HT-29 (cell line): Measurements from ENCODE around the gene CARD14. TPM values are rescaled to one million over a fixed set of nuclear protein-coding genes. Genes with fewer than 3 reads are reported as not detected.

Source experiments
- DNase-seq: peaks from one replicate; pipeline ENCODE4 v3.0.0-alpha.2; 2015; ENCODE audit warnings: low spot score
- total RNA-seq: library from RNA; depleted of rRNA; stranded (reverse); fragments of >200 nt; shearing (Covaris generic); gene quantifications from 2 replicates; pipeline ENCODE4 v1.2.3, GENCODE V29; 2014

Gene CARD14
- total RNA-seq, 1 experiment from 2014 or later, result 1.7 TPM

- DNase-seq, result no peak
These were observed 40.7 kb downstream of the CARD14 start for GRCh38 chr17:80210348-80211108.

GRCh38 chr17:80212109-80212508 lies 42.3 kb downstream of the CARD14 start:
- DNase-seq, result no peak

GRCh38 chr17:80212511-80212910 lies 42.7 kb downstream of the CARD14 start:
- DNase-seq, result no peak

GRCh38 chr17:80212962-80213642 lies 43.3 kb downstream of the CARD14 start:
- DNase-seq, result no peak

- no peak for DNase-seq
These were observed 43.8 kb downstream of the CARD14 start for GRCh38 chr17:80213643-80213975.

GRCh38 chr17:80214012-80214877 lies 44.4 kb downstream of the CARD14 start:
- DNase-seq, result no peak

GRCh38 chr17:80214878-80215210 lies 45.0 kb downstream of the CARD14 start:
- DNase-seq, result no peak

- no peak for DNase-seq
These were observed 46.9 kb downstream of the CARD14 start for GRCh38 chr17:80216473-80217456.

- DNase-seq, result no peak
These were observed 48.0 kb downstream of the CARD14 start for GRCh38 chr17:80217703-80218362.

- DNase-seq, result no peak
These were observed 48.6 kb downstream of the CARD14 start for GRCh38 chr17:80218391-80218790.

- peak; percentile 45 for DNase-seq
These were observed 49.4 kb downstream of the CARD14 start for GRCh38 chr17:80219013-80219762.

- DNase-seq, result no peak
These were observed 49.9 kb downstream of the CARD14 start for GRCh38 chr17:80219763-80220053.

GRCh38 chr17:80220054-80220735 lies 50.4 kb downstream of the CARD14 start, which contains the start of the genes SGSH and SLC26A11:
Gene SGSH (minus strand): TSS chr17:80220333. CDS start chr17:80220313, 20 bp downstream.
Gene SLC26A11 (plus strand): TSS chr17:80220427. CDS start chr17:80221561, 1,134 bp downstream.
- peak; percentile 15 for DNase-seq

- DNase-seq, result no peak
These were observed 50.9 kb downstream of the CARD14 start for GRCh38 chr17:80220736-80221215.

GRCh38 chr17:80221351-80222105 lies 51.7 kb downstream of the CARD14 start:
- DNase-seq, result no peak

- DNase-seq, result no peak
These were observed 52.7 kb downstream of the CARD14 start for GRCh38 chr17:80222376-80223141.

- DNase-seq, result no peak
These were observed 53.4 kb downstream of the CARD14 start for GRCh38 chr17:80223142-80223815.
